ENCODE measurements around the gene CRACR2B.

DNA sequence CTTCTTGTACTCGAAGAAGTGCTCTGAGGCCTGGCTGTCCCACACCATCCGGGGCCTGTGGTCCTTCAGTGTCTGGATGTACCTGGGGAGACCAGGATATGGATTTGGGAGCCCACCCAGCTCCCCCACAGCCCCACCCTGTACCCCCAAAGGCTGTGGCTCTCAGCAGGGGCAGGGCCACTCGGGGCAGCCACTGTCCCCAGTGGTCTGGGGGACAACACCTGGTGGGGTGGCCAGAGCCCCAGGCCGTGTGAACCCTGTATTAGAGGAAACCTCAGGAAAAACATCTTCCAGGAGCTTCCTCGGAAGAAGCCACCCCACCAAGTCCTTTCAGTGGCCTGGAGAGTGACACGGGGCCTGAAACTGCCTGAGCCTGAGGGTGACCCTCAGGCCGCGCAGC, 42.7 kb downstream of the CRACR2B start:
- TF ChIP-seq POLR2A (IDR thresholded peaks at IDR 0.05): no peak
- no peak for TF ChIP-seq CTCF (IDR thresholded peaks at IDR 0.05)
